HG03045 (cell line): ENCODE results near the gene SLIT3.

Experiments used
- ATAC-seq: cut with Tn5 transposase; IDR thresholded peaks from one replicate; pipeline ENCODE4 v1.9.1; 2021; ENCODE audit warnings: mild to moderate bottlenecking, moderate library complexity; ENCODE audit not compliant: unreplicated experiment

SLIT3 gene

DNA sequence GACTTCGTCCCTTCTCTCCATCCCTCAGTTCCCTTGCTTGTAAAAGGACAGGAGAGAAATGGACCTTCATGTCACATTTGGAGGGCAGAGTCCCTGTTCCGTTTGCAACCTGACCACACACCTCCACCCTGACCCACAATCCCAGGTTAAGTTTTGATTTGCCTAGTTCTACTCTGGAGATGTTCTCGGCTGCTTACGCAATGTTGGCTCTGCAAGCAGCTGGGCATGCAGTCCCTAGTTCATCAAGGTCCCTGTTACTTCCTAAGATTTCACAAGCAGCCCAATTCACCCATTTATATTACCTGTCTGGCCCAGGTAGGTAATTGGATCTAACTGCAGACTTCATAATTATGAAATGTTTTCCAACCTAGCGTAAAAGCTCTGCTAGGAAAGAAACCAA, 28.8 kb downstream of the SLIT3 start:
- ATAC-seq: no peak

- no peak for ATAC-seq
These were observed 30.1 kb downstream of the SLIT3 start for GRCh38 chr5:169270827-169271226.

GRCh38 chr5:169268019-169268418, 32.9 kb downstream of the SLIT3 start:
- no peak for ATAC-seq

DNA sequence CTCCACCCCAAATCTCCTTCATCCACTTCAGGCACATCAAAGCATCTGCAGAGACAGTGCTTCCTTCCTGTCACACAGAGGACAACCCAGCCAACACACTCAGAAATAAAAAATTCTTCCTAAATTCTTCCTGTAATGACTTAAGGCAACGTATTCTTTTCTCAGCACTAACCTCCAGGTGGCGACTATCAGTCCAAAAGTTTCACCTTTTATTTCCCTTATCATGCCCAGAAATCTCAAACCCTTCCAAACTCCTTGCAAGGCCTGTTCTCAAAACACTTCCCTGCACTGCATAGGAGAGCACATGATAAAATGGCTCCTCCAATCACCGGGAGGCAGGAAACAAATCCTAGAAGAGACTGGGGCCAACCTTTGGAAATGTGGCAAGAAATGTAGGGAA, 35.1 kb downstream of the SLIT3 start:
- no peak for ATAC-seq

GRCh38 chr5:169263591-169263990, 37.3 kb downstream of the SLIT3 start:
- ATAC-seq: no peak

DNA sequence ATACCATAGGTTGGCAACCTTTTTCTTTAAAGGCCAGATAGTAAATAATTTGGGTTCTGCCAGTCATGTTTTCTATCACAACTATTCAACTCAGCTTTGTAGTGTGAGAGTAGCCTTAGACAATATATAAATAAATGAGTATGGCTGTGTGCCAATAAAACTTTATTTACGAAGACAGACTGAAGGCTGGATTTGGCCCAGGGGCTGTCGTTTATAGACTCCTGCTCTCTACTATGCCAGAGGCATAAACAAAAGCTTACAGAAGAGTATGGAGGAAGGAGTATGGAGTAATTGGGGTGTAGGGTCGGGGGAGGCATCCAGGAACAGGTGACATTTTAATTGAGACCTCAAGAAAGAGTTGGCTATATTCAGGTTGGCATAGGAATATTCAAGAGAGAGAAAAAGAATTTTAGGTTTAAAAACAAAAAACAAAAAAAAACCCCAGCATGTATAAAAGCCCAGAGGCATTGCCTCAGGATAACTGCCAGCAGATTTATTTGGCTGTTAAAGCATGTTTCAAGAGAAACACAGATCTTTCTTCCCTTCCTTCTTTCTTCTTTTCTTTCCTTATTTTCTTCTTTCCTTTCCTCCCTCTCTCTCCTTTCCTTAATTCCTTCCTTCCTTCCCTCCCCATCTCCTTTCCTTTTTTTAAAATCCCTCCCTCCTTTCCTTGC, 39.9 kb downstream of the SLIT3 start:
- ATAC-seq: no peak

- no peak for ATAC-seq
These were observed 42.5 kb downstream of the SLIT3 start for GRCh38 chr5:169258372-169259000.

DNA sequence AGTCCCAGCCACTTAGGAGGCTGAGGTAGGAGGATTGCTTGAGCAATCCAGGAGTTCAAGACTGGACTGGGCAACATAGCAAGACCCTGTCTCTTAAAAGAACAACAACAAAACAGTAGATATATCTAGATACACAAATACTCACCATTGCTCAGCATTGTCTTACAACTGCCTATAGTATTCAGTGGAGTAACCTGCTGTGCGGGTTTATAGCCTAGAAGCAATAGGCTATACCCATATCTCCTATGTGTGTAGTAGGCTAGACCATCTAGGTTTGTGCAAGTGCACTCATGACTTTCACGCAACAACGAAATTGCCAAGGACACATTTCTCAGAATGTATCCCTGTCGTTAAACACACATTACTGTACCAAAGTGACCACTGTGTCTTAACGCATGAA, 44.7 kb downstream of the SLIT3 start:
- ATAC-seq: no peak

GRCh38 chr5:169253071-169253470, 47.9 kb downstream of the SLIT3 start:
- ATAC-seq: no peak

GRCh38 chr5:169251333-169252084, 49.4 kb downstream of the SLIT3 start:
- no peak for ATAC-seq

DNA sequence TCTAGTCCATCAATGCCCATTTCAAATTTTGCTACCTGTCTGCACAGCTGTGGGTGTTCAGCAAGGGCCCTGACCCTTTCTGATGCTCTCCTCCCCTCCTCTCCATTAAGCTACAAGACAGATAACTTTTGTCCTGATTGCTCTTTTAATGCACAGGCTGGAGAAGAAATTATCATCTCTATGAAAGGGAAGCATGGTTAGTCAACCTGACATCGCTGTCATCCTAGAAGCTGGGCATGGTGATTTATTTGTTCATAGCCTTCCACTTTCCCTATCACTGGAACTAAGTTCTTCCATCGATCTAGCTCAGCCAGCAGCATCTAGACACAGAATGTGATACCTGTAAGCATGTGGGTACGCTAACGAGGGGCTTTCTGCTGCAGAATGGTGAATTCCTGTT, 50.1 kb downstream of the SLIT3 start:
- ATAC-seq: no peak

GRCh38 chr5:169248996-169249395, 51.9 kb downstream of the SLIT3 start:
- ATAC-seq: no peak

DNA sequence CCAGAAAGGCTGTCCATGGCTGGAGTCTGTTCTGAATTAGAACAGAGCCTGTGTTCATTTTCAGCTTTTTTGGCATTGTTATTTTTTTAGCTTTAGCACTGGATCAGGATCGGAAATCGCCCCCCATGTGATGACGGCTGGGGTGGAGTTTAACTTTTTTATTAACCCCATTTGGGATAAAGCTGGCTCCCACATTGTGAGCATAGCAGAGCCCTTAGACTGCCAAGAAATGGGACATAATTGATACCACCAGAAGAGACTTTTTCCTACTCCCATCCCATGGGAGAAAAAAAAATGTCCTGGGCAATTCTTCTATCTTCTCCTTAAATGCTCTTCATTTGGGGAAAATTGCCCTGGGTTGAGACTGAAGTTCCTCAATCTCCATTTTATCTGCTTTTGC, 52.4 kb downstream of the SLIT3 start:
- ATAC-seq: no peak

- no peak for ATAC-seq
These were observed 56.1 kb downstream of the SLIT3 start for GRCh38 chr5:169244812-169245211.

DNA sequence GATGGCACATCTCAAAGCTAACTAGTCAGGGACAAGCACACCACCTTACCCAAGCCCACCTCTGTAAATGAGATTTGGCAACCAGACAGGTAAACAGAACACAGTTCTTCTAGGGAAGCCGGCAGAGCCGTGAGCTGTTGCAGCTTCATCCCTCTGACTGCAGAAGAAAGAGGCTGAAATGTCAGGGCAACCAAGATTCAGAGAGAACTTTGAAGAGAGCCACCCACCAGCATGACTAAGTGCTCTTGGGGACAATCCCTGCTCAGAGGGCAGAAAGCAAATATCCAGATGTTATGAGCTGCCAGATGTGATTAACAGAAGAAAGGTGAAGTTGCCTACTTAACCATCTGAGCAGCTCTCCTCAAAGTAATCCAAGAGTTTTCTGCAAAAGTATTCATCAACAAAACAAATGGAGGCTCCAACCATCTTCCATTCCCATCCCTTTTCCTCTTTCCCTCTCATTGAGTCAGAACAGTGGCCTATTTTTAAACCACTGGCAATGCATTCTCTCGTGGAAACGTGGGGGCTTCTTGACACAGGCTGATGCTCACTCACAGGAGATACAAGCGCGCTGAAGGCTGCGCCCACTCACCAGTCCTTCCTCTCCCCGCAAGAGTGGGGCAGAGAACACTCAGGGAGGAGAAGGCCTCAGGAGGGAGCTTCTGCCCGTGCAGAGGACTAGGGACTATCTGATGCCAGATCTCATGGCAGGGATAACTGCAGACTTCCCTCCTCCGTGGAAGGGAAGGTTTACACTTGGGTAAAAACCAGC, 57.1 kb downstream of the SLIT3 start:
- ATAC-seq: no peak

DNA sequence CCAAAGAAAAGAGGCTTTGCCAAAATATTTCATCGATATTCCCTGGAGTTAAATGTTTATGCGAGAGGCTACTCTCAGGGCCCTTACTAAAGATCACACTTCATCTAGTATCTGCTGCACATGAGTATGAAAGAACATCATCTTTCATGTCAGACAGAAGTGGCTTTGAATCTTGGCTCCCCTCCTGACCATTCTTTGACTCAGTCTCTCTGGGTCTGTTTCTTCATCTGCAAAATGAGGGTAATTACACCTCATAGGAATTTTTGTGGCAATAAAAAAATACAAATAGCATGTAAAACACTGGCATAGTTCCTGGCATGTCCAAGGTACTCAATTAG, 58.1 kb downstream of the SLIT3 start:
- no peak for ATAC-seq

DNA sequence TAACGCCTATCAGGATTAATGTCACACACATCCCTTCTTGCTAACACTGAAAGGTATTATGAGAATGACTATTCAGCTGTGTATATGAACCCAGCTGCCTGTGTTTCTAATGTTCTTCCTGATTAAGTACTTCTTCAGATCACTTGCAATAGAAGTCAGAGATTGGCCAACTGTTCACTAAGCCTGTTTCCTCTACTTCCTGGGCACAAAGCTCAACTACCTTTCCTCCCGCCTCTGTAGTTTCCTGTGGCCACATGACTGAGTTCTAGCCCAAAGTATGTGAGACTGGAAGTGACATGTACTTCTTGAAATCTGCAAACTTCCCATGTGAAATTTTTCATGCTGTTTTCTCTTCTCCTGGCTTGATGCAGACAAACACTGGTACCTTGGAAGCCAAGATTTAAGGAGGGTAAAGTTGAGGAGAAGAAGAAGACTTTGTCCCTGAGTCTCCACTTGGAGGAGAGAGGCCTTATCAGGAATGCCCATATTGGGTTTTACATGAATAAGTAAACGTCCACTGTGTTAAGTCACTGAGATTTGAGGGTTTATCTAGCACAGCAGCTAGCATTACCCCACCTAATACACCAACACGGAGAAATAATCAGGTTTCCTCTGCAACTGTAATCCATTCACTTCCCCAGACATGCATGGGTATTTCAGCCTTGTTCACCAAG, 58.6 kb downstream of the SLIT3 start:
- ATAC-seq: no peak

DNA sequence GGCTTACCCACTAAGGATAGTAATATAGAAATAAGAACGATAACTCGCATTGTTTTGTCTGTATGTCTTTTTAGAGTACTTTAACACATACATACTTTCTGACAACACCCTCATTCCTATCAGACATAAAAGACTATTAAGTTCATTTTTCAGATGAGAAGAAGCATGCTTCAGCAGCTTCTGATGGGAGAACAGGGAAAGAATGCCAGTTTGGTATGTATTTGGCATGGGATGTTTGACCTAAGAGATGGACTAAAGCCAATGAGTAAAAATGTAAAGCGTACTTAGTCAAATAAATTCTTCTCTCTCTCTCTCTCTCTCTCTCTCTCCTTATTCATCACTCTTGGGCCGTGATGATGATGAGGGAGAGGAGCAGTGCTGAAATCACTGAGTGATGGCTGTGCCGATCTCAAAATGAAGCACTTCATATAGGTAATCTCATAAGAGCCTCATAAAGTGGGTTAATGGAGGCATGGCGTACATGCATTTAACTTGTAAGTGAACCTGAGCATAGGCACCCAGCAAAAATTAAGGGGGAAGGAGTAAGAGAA, 71.5 kb downstream of the SLIT3 start:
- no peak for ATAC-seq

DNA sequence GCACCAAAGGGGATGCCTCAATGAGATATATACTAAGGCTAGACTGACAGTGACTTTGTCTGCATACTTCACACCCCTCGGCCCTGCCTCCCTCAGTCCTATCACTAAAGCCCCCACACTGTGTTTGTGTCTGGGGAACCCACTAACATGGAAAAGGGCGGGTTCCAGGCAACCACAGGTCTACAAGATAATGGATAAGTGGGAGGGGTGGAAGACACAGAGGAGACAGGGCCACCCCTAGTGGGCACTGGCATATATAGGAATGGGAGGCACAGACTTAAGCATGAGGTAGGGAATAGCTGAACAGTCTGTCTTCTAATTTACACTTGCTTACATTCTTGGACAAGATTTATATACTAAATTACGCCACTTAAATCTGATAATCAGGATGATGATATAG, 74.0 kb downstream of the SLIT3 start:
- ATAC-seq: no peak

GRCh38 chr5:169225830-169226356, 75.0 kb downstream of the SLIT3 start:
- no peak for ATAC-seq

DNA sequence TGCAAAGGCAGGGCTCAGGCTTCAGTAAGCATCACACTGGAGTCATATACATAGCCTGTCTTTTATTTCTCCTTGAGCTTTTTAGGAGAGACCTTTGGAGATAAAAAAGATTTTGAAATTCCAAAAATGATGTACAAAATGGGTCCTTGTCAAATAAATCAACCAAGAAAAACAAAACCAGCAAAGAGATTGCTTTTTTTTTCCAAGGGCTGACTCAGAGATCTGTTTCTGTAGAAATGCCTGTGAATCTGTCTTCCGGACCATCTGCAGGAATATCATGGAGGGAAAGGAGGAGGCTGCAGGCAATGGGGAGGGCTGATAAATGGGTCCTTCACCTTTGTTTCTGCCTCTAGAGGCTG, 77.4 kb downstream of the SLIT3 start:
- no peak for ATAC-seq
